Astrocyte (in vitro differentiated cells and primary cell): ENCODE data around the gene OSM.

Experiments
- EZH2 ChIP-seq: IDR thresholded peaks from 2 replicates; pipeline ENCODE4 v1.6.1; 2012; ENCODE audit warnings: mild to moderate bottlenecking, low read length, inconsistent platforms; ENCODE audit not compliant: insufficient read depth
- TF ChIP-seq, protein P1 (sequence below): IDR thresholded peaks from 2 replicates; pipeline ENCODE4 v1.5.1; 2011; ENCODE audit warnings: low read depth, mild to moderate bottlenecking, inconsistent platforms, low read length, moderate library complexity; ENCODE audit not compliant: insufficient read depth

GRCh38 chr22:30315962-30316576, 49.4 kb upstream of the OSM start:
- no peak for TF ChIP-seq EZH2
- TF ChIP-seq, protein P1, sequence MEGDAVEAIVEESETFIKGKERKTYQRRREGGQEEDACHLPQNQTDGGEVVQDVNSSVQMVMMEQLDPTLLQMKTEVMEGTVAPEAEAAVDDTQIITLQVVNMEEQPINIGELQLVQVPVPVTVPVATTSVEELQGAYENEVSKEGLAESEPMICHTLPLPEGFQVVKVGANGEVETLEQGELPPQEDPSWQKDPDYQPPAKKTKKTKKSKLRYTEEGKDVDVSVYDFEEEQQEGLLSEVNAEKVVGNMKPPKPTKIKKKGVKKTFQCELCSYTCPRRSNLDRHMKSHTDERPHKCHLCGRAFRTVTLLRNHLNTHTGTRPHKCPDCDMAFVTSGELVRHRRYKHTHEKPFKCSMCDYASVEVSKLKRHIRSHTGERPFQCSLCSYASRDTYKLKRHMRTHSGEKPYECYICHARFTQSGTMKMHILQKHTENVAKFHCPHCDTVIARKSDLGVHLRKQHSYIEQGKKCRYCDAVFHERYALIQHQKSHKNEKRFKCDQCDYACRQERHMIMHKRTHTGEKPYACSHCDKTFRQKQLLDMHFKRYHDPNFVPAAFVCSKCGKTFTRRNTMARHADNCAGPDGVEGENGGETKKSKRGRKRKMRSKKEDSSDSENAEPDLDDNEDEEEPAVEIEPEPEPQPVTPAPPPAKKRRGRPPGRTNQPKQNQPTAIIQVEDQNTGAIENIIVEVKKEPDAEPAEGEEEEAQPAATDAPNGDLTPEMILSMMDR: no peak
